NCI-H2107 (cell line): ENCODE results near the gene KNDC1.
"Not testable (repeated sequence)": the region's sequence is repeated elsewhere in the genome, so short reads cannot be mapped to it uniquely, and the experiment has no call there.

ENCODE experiments used
- DNase-seq: peaks from one replicate; lab custom pipeline; 2025; lab: John Stamatoyannopoulos, UW

Gene KNDC1

DNA sequence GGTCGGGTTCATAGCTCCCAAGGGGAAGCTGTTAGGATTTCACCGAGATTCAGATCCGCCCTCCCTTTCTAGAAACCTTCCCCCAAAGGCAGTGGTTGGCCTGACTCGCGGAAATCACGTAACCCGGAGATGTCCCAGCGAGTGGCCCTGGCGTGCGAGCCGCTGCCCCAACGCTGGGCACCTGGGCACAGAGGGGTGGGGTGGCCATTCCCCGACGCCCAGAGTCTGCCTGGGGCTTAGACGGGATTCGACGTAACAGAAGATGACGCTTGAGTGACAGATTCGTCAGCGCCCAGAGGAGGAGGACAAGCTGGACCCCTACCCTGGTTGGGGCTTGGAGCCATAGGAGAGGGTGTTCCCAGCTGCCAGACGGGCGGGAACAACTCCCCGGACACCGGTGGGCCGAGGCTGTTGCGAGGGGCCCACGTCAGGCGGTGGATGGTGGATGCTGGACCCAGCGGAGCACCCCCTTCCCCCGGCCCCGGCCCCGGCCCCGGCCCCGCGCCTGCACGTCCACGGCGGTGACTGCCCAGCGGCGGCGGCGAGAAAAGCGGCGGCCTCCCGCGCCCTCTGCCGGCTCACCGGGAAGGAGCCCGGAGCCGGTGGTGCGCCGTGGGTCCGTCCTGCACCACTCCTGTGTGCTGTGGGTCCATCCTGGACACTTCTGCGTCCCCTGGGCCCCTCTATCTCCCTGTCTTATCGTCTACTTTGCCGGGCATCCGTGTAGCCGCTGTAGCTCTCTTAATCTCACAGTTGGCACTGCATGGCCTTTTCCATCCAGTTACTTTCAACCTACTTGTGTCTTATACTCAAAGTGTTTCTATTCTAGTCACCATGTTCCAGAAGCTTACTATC lies 35.4 kb upstream of the KNDC1 start:
- DNase-seq = no peak

DNA sequence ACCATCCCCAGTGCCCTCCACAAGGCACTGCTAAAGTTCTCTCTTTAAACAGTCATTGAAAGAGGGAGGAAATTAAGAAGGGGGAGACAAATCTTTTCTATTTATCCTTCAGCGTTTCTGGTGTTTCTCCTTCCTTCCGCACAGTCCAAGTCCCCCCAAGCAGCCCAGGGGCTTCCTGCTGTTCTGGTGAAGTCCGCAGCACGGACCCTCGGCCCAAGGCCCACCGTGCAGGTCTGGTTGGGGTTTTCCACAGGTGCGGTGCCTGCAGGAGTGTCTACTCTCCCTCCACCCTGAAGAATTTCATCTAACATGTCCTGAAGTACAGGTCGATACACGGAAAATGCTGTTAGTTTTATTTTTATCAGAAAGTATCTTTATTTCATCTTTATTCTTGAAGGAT lies 34.1 kb upstream of the KNDC1 start:
- DNase-seq = no peak

DNA sequence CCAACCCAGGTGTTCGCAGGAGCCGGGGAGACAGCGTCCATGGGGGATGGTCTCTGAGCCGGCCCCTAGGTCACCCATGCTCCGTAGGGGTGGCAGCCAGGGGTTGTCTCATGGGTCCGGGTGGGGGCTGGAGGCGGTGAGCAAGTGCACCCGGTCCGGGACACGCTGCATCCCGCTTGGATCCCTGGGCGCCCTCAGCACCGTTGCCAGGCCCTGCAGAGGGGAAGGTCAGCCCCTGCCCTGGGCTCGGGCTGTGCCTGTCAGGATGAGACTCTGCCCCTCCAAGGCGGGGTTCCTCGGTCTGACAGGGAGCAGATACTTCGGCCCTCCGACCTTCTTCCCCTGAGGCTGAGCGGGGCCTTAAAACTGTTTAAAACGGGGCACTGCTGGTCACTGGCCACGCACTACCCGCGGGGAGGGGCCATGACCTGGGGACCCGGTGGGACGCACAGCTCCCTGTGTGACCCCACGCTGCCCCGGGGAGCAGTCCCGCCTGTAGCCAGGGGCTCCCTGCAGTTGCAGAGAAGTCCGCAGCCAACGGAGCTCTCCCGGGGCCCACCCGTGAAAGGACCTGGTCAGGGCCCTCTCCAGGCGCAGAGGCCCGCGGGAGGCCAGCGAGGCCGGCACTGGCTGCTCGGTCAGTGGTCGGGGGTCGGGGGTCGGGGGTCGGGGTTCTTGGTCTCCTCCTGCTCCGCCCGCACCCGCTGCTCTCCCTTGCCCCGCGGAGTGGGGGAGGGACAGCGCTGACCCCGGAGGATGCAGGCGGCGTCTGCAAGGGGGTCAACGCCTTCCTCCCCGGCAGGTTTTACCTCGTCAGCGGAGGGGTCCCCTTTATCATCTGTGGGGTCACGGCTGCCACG lies 33.4 kb upstream of the KNDC1 start:
- DNase-seq = no peak

DNA sequence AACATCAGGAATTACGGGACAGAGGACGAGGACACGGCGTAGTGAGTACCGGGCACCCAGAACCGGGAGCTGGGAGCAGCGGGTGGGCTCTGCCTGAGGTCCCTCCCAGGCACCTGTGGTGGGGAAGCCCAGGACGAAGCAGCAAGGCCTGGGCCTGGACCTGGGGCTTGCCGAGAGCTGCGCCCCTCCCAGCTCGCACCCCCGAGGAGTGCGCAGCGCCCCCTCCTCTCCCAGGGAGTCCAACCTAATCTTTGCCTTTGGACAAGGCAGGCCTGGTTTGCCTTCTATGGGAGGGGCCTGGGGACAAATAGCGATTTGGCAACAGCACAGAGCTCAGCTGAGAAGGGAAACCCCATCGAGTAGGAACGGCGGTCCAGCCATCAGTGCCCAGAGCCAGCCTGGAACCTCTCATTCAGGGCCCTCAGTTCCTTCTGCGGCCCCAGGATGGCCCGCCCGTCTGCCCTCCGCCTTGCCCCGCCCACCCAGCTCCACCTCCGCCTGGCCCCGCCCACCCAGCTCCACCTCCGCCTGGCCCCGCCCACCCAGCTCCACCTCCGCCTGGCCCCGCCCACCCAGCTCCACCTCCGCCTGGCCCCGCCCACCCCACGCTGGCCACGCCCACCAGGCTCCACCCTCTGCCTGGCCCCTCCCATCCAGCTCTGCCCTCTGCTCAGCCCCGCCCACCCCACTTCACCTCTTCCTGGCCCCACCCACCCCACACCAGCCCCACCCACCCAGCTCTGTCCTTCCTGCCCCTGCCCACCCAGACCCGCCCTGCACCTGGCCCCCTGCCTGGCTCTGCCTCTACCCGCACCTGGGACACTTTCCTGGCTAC lies 32.5 kb upstream of the KNDC1 start:
- DNase-seq = no peak

DNA sequence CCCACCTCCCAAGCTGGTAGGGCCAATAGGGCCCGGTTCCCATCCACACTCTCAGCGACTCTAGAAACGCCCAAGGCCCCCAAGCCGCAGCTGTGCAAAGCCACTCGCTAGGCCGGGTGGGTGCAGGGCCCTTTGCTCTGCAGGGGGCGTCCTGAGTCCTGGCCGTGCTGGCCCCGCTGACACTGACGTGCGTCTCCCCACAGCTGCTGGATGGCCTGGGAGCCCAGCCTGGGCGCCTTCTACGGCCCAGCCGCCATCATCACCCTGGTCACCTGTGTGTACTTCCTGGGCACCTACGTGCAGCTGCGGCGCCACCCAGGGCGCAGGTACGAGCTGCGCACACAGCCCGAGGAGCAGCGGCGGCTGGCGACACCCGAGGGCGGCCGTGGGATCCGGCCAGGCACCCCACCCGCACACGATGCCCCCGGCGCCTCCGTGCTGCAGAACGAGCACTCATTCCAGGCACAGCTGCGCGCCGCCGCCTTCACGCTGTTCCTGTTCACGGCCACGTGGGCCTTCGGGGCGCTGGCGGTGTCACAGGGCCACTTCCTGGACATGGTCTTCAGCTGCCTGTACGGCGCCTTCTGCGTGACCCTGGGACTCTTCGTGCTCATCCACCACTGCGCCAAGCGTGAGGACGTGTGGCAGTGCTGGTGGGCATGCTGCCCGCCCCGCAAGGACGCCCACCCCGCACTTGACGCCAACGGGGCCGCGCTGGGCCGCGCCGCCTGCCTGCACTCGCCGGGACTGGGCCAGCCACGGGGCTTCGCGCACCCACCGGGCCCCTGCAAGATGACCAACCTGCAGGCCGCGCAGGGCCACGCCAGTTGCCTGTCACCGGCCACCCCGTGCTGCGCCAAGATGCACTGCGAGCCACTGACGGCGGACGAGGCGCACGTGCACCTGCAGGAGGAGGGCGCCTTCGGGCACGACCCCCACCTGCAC lies 31.6 kb upstream of the KNDC1 start:
- DNase-seq = no peak

DNA sequence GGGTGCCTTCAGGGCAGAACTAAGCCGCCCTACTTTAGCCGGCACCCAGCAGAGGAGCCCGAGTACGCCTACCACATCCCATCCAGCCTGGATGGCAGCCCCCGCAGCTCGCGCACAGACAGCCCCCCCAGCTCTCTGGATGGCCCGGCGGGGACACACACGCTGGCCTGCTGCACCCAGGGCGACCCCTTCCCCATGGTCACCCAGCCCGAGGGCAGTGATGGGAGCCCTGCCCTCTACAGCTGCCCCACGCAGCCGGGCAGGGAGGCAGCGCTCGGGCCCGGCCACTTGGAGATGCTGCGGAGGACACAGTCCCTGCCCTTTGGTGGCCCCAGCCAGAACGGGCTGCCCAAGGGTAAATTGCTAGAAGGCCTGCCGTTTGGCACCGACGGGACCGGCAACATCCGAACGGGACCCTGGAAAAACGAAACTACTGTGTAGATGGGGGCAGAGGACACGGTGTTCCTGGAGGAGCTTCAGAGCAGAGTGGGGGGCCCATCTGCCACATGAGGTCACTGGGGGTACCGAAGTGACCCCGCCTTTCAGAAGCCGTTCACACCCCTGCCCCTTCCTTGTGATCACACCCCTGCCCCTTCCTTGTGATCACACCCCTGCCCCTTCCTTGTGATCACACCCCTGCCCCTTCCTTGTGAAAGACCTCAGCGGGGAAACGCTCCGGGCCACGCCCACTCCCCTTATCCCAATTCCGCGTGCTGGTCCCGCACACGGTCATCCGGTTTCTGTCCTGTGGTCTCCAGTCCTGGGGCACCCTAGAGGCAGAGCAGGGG lies 30.8 kb upstream of the KNDC1 start:
- DNase-seq = no peak

DNA sequence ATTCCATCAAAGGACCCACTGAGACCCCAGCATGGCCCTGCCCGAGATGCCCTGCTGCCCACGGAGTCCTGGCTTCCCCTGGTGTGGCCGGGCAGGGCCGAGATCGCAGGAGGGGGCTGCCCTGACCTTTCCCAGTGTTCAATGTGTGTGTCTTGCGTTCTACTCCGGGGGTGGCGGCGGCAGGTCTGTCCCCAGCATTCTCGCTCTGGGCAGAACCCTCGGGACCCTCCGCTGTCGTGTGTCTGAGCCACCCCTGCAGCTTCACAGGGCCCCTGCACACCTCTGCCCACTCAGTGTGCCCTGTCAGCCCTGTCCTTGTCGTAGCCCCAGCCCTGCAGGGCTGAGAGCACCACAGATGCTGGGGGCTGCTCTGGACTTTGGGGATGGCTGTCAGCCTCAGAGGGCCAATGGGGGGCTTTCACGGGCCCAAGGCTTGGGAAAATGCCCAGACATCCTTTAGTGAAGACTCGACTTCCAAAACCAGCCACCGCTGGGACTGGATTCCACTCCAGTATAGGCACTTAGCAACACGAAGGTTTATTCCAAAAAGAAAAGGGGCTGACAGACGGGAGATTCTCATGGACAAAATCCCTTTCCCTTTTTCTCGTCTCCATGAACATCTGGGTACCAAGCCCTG lies 30.0 kb upstream of the KNDC1 start:
- DNase-seq = no peak

DNA sequence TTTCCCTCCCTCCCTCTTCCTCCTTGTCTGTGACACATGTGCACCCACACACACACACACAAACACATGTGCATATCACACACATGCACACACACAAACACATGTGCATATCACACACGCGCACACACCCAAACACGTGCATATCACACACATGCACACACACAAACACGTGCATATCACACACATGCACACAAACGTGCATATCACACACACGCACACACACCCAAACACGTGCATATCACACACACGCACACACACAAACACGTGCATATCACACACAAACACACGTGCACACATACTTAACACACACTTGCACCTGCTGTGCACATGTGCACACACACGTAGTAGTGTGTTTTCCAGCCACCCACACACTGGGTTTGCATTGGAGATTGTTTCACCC lies 29.4 kb upstream of the KNDC1 start:
- DNase-seq = no peak

DNA sequence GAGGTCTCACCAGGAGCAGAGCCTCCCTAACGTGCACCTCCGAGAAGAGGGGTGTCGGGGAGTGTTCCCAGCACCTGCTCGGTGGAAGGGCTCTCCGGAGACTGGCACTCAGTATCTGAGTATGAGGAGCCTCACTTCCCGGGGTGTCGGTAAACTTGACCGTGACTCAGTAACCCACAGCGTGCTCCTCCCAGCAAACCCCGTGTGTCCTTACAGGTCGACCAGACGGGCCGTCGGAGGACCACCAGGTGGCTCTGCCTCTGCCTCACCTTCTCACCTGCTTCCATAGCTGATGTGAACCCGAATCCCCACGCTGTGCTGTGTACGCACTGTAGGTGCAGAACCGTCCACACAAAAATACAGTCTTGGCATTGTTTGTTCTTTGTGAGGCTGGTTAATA lies 29.0 kb upstream of the KNDC1 start:
- no peak for DNase-seq

DNA sequence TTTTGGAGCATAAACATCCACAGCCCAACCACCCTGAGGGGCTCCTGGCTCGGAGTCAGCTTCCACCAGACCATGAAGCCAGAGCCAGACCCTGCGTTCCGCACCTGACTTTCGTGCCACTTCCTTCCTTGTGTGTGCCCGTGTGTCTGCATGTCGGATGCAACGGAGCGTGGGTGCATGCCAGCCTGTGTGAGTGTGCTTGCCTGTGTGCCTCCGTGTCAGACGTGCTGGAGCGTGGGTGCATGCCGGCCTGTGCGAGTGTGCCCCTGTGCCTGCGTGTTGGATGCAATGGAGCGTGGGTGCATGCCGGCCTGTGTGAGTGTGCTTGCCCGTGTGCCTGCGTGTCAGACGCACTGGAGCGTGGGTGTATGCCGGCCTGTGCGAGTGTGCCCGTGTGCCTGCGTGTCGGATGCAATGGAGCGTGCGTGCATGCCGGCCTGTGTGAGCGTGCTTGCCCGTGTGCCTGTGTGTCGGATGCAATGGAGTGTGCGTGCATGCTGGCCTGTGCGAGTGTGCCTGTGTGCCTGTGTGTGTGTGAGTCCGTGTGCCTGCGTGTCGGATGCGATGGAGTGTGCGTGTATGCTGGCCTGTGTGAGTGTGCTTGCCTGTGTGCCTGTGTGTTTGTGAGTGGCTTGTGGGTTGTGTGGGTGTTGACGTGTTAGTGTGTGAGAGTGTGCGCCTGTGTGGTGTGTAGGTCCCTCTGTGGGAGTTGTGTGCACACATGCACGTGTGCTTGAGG lies 28.1 kb upstream of the KNDC1 start:
- DNase-seq = no peak

DNA sequence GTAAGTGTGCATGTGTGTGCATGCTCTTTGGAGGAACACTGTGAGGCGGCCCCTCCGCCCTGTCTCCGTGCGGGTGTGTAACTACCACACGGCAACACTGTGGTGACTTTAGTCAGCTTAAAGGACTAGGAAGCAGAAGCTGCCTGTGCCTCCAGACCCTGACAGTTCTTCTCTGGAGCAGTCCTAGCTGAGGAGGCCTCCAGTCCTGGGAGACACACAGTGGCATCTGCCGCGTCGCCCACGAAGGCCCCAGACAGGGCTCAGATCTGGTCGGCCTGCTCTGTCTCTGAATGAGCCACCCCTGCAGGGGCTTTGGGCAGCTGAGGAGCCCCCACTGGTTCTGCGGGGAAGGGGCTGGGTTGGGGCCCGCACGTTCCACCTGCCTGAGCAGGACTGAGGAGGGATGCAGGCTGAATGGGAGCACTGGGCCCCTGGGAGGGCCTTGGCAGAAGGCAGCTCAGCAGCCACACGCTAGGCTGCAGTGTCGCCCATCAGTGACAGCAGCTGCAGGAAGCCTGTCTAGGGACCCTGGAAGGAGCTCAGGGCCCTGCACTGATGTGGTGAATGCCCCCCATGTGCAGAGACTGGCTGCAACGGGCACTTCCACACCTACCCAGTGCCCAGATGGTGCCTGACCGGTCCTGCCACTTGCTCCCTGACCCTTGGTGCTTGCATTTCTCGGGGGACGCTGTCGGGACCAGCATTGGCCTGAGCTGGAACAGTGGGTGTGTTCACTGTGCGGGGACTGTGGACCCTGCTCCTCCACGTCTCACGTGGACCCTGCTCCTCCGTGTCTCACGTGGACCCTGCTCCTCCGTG lies 27.3 kb upstream of the KNDC1 start:
- DNase-seq = no peak

DNA sequence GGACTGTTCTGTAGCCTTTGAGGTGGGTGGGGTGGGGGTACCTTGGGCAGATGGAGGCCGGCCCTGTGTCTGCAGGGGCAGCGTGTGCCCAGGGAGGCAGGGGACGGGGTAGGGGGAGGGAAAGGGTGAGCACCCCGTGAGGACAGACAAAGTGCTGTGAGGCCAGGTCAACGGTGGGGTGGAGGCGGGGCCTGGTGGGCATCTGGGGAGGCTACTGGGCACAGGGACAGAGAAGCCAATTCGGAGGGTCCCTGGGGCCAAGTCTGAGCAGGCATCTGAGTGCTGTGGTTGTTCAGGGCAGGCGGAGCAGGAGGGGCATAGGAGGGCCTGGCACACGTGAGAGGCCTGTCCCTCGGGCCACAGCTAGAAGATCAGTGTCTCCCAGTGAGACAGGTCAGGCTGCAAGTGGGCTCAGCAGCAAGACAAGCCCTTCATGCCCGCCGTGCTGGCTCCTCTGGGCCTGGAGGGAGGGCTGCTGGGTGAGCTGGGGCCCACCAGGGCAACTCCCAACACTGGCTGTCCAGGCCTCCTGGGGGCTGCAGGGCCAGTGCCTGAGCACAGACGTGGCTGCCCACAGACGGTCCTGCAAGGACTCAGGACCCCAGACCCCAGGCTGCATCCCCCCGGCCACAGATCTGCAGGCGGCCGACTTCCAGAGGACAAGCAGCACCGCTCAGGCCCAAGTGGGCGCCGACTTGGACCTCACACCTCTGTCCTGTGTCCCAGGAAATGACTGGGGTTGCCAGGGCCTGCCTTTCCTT lies 26.4 kb upstream of the KNDC1 start:
- no peak for DNase-seq

DNA sequence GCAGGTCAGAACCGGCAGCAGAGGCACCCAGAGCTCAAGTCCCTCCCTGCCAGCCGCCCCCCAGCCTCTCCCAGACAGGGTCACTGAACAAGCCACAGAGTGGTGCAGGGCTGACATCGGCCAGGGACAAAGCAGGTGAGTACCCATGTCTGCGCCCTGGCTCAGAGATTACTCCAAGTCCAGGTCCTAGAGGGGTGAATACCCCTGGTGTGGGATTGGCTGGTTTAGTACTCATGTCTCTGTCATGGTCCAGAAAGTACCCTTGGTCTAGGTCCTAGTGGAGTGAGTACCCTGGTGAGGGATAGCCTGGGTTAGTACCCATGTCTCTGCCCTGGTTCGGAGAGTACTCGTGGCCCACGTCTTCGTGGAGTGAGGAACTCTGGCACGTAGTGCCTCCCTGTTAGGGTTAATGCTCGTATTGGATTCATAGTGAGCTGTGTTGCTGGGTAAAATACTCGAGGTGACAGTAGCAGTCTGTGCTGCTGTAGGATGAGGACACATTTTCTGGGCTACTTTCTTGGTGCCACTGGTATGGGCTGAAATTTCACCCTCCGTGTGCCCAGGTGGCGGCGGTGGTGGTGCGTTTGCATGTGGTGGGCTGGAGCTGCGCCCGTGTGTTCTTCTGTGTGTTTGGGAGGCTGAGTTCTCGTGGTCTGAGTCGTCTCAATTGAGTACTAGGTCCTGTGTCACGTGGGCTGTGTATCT lies 25.5 kb upstream of the KNDC1 start:
- DNase-seq = no peak

DNA sequence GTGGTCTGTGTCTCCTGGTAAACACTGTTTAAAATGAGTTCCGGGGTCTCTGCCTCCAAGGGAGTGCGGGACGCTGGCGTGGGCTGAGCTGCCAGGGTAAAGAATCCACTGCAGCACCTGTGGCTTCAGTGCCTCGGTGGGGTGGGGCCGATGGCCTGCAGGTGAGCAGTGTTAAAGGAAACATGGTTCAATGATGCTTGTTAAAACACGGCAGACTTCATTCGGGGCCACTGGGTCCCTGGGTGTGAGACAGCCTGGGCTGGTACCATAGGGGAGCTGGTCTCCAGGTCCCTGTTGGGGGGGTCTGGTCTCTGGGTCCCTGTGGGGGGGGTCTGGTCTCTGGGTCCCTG lies 24.9 kb upstream of the KNDC1 start:
- DNase-seq = no peak

DNA sequence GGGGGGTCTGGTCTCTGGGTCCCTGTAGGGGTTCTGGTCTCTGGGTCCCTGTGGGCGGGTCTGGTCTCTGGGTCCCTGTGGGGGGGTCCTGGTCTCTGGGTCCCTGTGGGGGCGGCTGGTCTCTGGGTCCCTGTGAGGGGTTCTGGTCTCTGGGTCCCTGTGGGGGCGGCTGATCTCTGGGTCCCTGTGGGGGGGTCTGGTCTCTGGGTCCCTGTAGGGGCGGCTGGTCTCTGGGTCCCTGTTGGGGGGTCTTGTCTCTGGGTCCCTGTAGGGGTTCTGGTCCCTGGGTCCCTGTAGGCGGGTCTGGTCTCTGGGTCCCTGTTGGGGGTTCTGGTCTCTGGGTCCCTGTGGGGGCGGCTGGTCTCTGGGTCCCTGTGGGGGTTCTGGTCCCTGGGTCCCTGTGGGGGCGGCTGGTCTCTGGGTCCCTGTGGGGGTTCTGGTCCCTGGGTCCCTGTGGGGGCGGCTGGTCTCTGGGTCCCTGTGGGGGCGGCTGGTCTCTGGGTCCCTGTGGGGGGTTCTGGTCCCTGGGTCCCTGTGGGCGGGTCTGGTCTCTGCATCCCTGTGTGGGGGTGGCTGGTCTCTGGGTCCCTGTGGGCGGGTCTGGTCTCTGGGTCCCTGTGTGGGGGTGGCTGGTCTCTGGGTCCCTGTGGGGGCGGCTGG lies 22.4 kb upstream of the KNDC1 start:
- not testable (repeated sequence) for DNase-seq

DNA sequence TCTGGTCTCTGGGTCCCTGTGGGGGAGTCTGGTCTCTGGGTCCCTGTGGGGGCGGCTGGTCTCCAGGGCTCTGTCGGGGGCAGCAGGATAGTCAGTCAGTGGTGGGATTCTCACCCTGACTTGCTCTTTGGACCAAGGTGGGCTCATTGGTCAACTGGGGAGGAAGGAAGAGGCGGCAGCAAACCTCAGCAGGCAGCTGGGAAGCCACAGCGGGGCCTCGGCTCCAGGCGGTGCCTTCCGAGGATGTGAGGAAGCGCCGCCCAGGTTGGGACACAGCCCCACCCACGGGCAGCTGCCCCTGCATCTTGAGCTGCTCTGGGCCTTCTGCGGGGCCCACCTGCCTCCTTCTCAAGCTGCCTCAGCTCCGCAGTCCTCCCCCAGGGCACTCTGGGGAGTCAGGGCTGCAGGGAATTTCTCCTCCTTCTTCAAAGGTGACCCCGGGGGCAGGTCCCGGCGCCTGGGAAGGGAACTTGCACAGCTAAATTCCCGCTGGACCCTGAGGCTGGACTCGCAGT lies 20.4 kb upstream of the KNDC1 start:
- DNase-seq = no peak
